ENCODE measurements around the gene CARMIL1.

CARMIL1 gene

GRCh38 chr6:25499615-25500235 is 220.6 kb downstream of the CARMIL1 start:
- no peak for DNase-seq

DNA sequence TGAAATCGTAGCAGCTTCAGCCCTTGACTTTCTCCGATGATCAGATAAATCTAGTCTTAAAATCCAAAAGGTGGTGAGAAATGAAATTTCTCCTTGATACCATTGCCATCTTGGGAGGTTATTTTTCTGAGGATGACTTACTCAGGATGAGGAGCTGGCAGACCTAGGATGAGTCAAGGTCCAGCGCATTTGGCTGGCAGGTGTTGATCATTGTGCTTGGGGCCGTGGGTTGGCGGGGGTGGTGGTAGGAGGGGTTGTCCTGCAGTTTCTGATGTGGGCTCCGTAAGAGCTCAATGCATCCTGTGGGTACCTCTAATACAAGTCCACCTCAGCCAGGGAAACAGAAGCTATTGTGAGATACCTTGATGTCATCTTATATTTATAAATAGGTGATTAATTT is 224.5 kb downstream of the CARMIL1 start:
- DNase-seq: no peak

DNA sequence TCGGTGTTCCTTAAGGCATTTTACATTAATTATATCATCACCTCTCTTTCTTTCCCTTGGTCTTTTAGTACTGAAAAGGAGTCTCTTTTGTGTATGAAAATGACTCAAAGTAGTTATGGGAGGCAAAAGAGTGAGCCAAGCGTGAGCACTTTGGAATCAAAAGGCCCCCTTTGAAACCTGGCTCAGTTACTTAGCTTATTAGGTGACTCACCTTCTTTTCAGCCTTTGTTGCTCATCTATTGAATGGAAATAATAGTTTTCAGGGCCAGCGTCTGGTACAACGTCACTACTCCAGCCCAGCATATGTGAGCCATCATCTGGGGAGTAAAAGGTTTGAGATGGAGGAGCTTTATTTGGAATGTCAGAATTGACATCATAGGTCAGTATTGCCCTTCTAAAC is 225.5 kb downstream of the CARMIL1 start:
- no peak for DNase-seq

- DNase-seq: no peak
Measured at GRCh38 chr6:25506020-25506419, 226.8 kb downstream of the CARMIL1 start.

DNA sequence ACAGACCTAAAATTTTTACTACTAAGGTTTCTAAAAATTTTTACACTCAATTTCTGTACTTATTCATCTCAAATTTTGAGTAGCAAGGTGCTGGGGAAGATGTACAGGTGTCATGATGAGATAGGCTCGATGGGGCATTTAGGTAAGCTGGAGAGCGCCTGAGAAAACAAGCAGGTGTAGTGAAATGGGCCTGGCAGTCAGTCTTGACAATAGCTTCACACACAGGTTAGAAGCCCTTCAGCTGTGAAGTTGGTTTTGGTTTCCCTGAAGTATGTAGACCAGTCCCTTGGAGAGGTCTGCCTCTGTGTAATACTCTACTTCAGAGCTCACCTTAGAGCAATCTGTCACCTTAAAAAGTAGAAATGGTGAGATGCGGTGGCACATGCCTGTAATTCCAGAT is 228.9 kb downstream of the CARMIL1 start:
- no peak for DNase-seq

GRCh38 chr6:25511376-25511775 is 232.2 kb downstream of the CARMIL1 start:
- no peak for DNase-seq

DNA sequence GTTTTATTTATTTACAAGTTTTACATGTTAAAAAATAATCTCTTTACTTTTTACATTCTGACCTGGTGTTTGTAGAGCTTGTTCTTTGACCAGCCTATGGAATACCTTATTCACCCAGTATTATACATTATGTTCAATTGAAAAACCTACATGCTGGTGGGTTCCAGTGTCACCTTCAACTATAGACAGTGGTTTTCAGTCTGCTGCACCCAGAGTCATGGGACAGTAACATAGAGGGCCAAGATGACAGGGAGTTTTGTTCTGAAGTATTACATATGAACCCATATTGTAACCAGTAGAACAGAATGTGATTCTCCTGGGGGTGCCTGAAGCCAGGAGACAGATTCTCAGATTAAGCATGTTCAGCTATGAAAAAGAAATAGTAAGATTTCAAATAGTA is 233.4 kb downstream of the CARMIL1 start:
- DNase-seq: no peak

GRCh38 chr6:25519856-25520255 is 240.7 kb downstream of the CARMIL1 start:
- DNase-seq: no peak

DNA sequence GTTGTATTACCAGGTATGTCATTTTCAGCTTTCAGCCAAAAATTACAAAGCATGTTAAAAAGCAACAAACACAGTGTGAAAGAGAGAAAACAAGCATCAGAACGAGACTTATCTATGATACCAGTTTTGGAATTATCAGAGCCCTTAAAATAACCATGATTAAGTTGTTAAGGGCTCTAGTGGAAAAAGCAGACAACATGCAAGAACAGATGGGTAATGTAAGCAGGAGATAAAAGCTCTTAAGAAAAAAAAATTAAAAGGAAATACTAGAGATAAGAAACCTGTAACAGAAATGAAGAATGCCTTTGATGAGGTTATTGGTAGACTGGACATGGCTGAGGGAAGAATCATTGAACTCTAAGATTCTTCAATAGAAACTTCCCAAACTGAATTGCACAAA is 245.4 kb downstream of the CARMIL1 start:
- no peak for DNase-seq

GRCh38 chr6:25525078-25525477 is 245.9 kb downstream of the CARMIL1 start:
- DNase-seq: no peak

DNA sequence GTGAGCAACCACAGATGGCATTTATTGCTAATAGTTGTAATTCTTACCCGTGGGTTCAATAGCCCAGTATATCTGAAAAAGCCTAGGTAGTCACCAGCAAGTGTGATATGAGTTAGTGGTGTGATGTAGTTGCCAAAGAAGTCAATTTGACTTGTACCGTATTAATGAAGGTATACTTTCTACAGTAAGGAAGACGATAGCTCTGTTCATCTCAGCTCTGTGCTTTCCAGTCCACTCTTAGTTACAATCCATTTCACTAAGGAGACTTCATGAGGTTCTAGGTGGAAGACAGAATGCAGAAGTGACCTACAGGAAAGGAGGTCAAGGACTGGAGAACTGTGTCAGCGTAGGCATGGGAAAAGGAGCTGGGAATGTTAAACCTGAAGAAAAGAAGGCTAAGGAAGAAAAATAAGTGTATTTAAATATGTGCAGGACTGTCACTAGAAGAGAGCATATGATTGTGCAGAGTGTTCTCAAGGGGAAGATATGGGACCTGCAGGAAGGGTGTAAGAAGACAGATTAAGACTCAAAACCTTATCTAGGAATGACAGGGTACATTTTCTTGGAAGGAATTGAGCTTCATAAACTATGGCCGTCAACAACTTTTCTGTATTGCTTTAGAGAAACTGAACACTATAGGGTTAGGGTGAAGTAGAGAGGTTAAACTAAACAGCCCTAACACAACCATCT is 255.9 kb downstream of the CARMIL1 start:
- no peak for DNase-seq

GRCh38 chr6:25535632-25536225 is 256.6 kb downstream of the CARMIL1 start:
- no peak for DNase-seq

GRCh38 chr6:25536781-25537180 is 257.6 kb downstream of the CARMIL1 start:
- DNase-seq: no peak

- peak in 15 of 56 donors; percentile 0 to 33 (median 6) for DNase-seq
Measured at GRCh38 chr6:25537349-25538018, 258.3 kb downstream of the CARMIL1 start.

DNA sequence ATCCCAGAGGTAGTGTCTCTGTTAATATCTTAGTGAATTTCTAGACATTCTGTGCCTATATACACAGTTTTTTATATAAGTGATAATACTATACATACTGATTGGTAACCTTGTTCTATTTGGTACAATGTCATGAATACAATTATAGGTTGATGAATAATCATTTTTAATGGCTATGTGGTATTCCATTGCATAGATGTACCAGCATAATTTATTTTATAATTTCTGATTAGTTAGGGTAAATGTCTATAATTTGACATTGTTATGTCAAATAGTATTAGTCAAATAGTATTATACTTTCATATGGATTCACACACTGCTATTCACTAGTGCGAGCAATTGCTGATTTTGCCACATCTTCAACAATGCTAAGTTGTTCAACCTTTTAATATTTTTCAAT is 262.1 kb downstream of the CARMIL1 start:
- DNase-seq: no peak

DNA sequence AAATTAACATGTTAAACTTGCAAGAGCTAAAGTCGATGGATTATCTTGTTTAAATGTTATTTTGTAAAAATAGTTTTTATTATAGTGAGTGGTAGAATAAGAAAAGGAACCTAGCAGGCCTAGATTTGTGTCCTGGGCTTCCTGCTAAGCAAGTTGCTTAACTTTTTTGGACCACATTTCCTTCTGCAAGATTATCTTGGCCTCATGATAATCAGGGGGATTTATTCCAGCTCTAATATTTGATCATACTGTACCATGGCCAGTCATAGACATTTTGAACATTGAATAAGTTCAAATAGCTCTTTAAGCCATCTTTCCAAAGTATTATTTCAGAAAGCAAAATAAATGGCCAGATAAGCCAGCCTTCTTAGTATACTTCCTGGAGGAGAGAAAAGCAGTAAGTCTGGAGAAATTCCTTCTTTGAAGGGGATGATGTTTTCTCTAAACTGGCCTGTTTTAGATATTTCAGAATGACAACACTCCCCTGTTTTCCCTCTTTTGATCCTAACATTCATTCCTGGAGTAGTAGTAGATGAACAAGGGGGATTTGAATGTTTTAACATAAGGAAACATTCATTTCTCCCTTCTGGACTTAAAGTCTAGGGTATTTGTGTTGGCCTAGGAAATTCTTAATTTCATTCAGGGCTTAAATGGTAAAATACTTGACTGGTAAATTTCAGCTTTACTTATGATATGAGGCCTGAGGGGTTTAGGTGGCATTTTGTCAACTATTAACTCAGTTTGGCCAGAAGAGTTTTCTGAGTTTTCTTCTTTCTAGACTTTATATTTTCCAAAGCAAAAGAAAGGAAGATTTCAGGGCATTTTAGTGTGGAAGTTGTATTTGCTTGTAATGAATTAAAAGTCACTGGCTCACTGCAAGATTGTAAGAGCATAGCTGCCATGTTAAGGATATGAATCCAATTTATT is 264.1 kb downstream of the CARMIL1 start:
- DNase-seq: no peak

- DNase-seq: no peak
Measured at GRCh38 chr6:25544833-25545232, 265.7 kb downstream of the CARMIL1 start.

DNA sequence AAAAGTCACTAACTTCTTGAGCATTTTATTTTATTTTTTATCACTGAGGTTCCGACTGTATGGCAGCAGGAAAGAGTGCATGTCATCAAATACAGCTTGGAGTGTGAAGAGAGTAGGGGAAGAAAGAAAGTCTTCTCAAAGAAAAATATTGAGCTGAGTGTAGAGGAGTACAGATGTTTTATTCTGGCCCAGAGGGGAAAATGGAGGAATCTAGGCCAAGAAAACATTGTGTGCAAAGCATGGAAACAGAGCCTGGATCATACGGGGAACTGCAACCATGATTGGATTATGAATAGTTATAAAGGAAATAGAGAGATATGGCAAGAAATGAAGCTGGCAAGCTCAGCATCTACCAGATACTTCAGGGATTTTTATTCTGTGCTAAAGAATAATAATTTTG is 268.6 kb downstream of the CARMIL1 start:
- DNase-seq: no peak

- no peak for DNase-seq
Measured at GRCh38 chr6:25548451-25548850, 269.3 kb downstream of the CARMIL1 start.

GRCh38 chr6:25550631-25551030 is 271.5 kb downstream of the CARMIL1 start:
- DNase-seq: no peak

- DNase-seq: no peak
Measured at GRCh38 chr6:25553502-25553901, 274.3 kb downstream of the CARMIL1 start.

Measured in nucleus accumbens (tissue), 56 donors.